ENCODE measurements around the gene LPCAT3.

LPCAT3 gene

GRCh38 chr12:6937481-6938352 is 80.6 kb downstream of the LPCAT3 start (continued):
- TF ChIP-seq ZNF449 (tag by site-specific recombination; IDR thresholded peaks at IDR 0.05), result 0 out of 2 replicates have a peak, but pooled peaks have one; percentile 10
- TF ChIP-seq ZBTB49 (tag by site-specific recombination; IDR thresholded peaks at IDR 0.05; ENCODE audit: low read depth), result no peak
- TF ChIP-seq BCL6B (tag by site-specific recombination; IDR thresholded peaks at IDR 0.05), result no peak
- peak; percentile 85; the same call in 1 of the 2 replicates for TF ChIP-seq ZNF610 (tag by site-specific recombination; IDR thresholded peaks at IDR 0.05; ENCODE audit: borderline replicate concordance)
- peak; percentile 90 for TF ChIP-seq ZNF639 (tag by site-specific recombination; IDR thresholded peaks at IDR 0.05)
- TF ChIP-seq ZNF311 (tag by site-specific recombination; IDR thresholded peaks at IDR 0.05; ENCODE audit: borderline replicate concordance), result no peak
- peak; percentile 94 for TF ChIP-seq ZEB2 (tag by site-specific recombination; IDR thresholded peaks at IDR 0.05)
- no peak for TF ChIP-seq ZNF302 (tag by site-specific recombination; IDR thresholded peaks at IDR 0.05; ENCODE audit: low read depth)
- TF ChIP-seq WT1 (tag by site-specific recombination; IDR thresholded peaks at IDR 0.05), result peak; percentile 60; the same call in 1 of the 2 replicates
- no peak for TF ChIP-seq ELK4 (IDR thresholded peaks at IDR 0.05; ENCODE audit: borderline replicate concordance, low read depth, low read length)
- TF ChIP-seq ZNF514 (tag by site-specific recombination; IDR thresholded peaks at IDR 0.05), result no peak
- TF ChIP-seq PBX3 (CRISPR knock-in tag; IDR thresholded peaks at IDR 0.05), result peak; percentile 96
- no peak for TF ChIP-seq ZNF544 (tag by site-specific recombination; IDR thresholded peaks at IDR 0.05)
- peak; percentile 81 for TF ChIP-seq ZSCAN16 (tag by site-specific recombination; IDR thresholded peaks at IDR 0.05)
- peak; percentile 89; the same call in 1 of the 2 replicates for TF ChIP-seq EGR2 (tag by site-specific recombination; IDR thresholded peaks at IDR 0.05; ENCODE audit: low read depth)
- no peak; the same call in 1 of the 2 replicates for TF ChIP-seq ZNF654 (tag by site-specific recombination; IDR thresholded peaks at IDR 0.05; ENCODE audit: low read depth)
- TF ChIP-seq ZNF175 (tag by site-specific recombination; IDR thresholded peaks at IDR 0.05), result no peak
- TF ChIP-seq ZNF704 (tag by site-specific recombination; IDR thresholded peaks at IDR 0.05), result no peak
- no peak for TF ChIP-seq TCF7L2 (IDR thresholded peaks at IDR 0.05; ENCODE audit: borderline replicate concordance, low read depth, low read length)
- TF ChIP-seq ZNF791 (tag by site-specific recombination; IDR thresholded peaks at IDR 0.05), result no peak
- no peak for TF ChIP-seq ZNF132 (tag by site-specific recombination; IDR thresholded peaks at IDR 0.05; ENCODE audit: borderline replicate concordance)

Measured in HEK293 (cell line).